HG03095 (cell line): Measurements from ENCODE around the gene HLA-DOA.

Source experiments
- ATAC-seq: cut with Tn5 transposase; IDR thresholded peaks from one replicate; pipeline ENCODE4 v1.9.1; 2021; ENCODE audit warnings: moderate library complexity; ENCODE audit not compliant: unreplicated experiment

Gene HLA-DOA

DNA sequence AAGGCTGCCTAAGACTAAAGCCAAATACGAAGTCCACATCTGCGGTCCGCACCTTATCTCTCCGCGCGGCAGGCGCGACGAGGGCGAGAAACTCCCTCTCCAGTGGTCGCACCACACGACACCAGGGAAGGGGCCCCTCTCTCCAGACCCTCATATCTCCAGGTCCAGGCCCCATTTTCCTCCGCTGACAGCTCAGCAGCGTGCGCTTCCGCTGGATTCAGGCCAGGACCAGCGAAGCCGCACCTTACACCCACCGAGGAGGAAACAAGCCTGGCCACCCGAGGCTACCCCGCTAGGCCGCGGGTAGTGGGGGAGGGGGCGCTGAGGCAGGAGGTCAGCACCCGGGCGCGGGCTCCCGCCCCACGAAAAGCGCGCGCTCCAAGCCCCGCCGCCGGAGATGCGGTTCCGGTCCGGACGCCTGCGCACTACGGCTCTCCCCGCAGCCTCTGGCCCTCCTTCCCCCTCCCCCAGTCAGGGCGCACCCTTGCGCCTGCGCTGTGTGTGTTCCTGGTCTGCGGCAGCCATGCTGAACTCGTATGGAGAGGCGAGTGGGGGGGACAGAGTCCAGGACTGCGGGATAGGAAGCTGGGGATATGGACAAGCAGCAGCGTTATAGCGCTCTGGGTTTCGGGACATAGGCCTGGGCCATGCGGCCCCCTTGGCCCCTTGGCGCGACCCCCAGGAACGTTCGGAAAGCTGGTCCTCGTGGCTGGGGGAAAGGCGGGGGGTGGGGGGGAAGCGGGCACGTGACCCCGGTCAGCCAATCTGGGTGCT lies 41.1 kb downstream of the HLA-DOA start, which contains the start of gene BRD2:
Gene BRD2 (plus strand): TSS at position 502 of the 774 bp plus-strand sequence. CDS start 4,305 bp downstream, outside the sequence.
- ATAC-seq, result peak; percentile 22

DNA sequence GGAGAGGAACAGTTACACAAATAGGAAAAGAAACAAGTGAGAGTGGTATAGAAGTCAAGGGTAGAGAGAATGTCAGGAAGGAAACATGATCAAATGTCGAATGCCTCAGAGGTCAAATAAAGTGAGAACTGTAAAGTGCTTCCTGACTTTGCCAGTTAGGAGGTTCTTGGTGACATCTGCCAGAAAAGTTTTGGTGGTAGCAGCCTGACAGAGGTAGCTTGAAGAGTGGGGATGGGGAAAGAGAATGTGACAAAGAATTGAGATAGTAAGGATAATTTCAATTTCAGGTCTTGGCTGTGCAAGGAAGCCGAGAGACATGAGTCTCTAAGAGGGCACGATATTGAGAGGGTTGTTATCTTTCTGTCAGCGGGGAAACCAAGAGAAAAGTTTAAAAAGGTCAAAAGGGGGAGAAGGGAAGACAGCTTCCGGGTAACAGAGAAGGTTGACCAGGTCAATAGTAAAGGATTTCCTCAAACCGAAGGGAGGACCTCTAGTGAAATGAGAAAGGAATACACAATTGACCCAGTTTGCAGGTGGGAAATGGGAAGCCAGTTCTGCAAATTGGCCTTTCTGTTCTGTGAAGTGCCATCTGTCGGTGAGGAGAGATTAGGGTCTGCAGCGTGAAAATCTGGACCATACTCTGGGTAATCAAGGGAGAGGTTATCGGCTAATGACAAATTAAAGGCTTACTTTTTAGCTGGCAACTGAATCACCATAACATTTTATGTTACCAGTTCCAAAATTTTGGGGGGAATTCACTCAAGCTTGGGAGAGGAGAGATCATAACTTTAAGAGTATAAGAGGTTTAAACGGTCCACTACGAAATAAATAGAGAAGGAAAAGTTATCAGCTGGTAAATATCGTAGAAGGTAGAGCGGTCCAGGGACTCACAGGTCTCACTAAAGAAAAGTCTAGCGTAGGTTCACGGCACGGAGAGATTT lies 42.0 kb downstream of the HLA-DOA start:
- ATAC-seq, result no peak

- ATAC-seq, result no peak
These were observed 44.6 kb downstream of the HLA-DOA start for GRCh38 chr6:32964776-32965175.

DNA sequence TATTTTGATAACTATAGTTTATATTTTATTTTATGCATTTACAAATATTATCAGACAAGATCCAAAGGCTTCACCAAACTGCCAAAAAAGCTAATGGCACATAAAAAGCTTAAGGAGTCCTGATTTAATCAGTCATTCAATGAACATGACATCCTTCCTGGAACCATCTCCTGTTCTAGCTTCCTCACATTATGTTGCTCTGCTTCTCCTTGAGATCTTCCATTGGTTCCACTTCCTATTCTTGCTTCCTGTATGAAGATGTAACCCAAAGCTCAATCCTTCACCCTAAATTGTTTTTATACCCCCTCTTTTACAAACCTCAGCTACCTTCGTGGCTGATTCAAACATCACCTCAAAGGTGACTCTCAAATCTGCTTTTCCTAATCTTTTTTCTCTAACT lies 45.5 kb downstream of the HLA-DOA start:
- no peak for ATAC-seq

DNA sequence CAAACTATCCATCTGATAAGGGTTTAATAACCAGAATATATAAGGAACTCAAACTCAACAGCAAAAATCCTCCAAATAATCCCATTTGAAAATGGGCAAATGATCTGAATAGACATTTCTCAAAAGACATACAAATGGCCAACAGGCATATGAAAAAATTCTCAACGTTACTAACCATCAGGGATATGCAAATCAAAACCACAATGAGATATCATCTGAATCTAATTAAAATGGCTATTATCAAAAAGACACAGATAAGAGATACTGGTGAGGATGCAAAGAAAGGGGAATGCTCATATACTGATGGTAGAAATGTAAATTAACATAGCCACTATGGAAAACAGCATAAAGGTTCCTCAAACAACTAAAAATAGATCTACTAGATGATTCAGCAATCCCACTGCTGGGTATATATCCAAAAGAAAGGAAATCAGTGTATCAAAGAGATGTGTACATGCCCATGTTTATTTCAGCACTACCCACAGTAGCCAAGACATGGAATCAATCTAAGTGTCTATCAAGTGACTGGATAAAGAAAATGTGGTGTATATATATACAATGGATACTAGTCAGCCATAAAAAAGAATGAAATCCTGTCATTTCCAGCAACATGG lies 47.1 kb downstream of the HLA-DOA start:
- no peak for ATAC-seq

GRCh38 chr6:32960563-32960962 lies 48.8 kb downstream of the HLA-DOA start:
- no peak for ATAC-seq

DNA sequence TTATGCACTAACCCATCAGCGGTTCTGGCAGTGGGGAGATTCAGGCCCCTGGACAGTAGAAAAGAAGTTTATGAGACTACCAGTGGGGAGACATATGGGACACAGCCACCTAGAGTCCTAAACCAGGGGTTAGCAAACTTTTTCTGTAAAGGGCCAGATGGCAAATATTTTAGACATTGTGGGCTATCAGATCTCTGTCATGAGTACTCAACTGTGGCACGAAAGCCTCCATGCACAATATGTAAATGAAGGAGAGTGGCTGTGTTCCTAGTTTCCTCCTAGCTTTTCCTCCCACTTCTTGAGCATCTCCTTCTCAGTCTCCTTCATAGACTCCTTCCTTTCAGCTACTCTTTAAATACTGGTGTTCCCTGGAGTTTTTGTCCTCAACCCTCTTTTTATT lies 53.2 kb downstream of the HLA-DOA start:
- no peak for ATAC-seq

DNA sequence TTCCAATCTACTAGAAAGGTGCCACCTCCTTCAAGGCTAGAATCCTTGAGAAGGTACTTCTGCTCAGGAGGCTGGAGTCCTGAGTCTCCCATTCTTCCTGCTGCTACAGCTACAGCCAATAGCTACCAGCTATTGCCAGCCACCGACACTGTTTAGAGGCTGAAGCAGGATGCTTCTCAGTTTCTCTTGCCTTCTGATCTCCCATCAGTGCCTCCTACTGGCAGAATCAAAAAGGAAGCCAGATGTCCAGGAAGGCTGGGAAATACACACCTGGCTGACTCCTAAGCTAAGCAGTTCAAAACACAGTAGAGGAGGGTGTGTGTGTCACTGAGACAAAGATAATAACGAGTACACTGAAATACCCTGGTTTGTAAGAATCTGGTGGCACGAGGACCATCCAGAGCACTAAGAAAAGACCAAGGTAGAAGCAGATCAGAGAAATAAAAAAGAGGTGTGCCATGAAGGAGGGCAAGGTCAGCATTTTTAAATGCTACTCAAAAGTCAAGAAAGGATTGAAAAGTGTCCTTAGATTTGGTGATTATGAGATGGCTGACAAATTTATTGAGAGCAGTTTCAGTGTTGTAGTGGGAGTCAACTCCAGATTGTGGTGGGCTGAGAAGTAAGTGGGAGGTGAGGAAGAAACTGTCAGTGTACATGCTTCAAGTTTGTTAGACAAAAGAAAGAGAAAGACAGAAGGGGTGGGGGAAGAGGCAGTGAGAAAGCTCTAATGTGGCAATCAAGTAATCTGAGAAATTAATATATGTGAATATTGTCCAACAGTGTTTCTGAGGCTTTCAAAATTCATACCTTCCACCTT lies 54.2 kb downstream of the HLA-DOA start:
- ATAC-seq, result no peak

GRCh38 chr6:32954267-32954666 lies 55.1 kb downstream of the HLA-DOA start:
- ATAC-seq, result no peak
